ENCODE measurements around the gene LCA5L.

Gene LCA5L

DNA sequence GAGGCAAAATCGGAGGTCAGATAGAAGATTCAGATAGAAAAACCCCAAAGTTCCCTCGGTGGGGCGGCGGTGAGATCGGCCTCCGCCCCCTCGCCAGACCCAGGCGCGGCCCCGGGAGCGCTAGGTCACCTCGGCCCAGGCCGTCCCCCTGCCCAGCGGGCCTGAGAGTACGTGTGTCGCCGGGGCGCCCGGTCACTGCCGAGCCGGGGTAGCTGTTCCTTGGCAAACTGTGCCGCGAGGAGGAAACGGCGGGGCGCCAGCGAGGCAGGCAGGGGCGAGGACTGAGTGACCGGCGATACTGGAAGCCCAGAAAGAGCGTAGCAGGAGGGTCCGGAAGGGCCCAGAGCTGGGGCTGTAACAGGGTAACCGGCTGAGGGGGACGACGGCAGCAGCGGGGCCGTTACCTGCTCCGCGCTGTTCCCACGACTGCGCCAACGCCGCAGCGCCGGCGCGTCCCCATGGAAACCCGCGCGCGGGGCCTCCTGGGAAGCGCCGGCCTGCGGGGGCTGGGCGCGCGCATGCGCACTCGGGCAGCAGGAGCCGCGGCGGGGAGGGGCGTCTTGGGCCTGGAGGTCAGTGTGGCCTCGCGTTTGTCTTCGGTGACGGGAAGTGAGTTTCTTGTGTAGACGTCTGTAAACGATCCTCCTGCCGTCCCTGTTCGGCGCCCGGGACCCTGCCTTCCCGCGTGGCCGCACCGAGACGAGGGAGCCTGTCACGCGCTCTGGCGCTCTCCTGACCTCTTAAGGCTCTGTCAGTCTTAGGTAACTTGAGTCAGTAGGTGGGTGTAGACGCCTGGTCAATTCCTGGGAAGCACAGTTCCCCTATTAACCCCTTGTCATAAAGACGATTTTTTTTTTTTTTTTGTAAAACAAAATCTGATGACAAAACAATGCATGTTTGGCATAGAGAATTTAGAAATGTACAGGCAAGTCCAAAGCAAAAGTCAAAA, at the start of gene LCA5L:
Gene LCA5L, minus strand, starts transcription at position 458 of the 949 bp plus-strand sequence. CDS start 17,285 bp downstream, outside the sequence.
- DNase-seq (ENCODE audit: low spot score), result peak; percentile 96

DNA sequence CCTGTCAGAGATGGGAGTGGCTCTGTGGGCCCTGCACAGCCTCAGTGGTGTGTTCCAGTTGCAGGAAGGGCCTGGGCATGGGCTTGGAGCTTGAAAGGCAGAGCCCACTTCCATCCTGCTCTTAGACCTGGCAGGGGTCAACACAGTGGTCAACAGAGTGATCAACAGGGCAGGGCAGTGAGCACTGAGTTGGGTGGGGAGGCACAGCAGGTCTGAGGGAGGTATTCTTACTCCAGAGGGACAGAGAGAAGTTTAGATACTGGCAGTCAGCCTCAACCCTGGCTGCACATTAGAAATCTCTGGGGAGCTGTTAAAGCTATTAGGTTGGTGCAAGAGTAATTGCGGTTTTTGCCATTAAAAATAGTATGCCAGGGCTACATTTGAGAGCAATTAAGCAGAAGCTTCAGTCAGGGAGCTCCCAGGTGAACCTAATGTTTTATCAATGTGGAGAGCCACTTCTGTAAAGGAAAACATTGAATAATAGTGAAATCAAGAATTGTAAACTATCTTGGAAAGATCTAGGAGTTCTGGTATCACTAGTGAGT, 43.9 kb upstream of the LCA5L start:
- no peak for DNase-seq (ENCODE audit: low spot score)

DNA sequence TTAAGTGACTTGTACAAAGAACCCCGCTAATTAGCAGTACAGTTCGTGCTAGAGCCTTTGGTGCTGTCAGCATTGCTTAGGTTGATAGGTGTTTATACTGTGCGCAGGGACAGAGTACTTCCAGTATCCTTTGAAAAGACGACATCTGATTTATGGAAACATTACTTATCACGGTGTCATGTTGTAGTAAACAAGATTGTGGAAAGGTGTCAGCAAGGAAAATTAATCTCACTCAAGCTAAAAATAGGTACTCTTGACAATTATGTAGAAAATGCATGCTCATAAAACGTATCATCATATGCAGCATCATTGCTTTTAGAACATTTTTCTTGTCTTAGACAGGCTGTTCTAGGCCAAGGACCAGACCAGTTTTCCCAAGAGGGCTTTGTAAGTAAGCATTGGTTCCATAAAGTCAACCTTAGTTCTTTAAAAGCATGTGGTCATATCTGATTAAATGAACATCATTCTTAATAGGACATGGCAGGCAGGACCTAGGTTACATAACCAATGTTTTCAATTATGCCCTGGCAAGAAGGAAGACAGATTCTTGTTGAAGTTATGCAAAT, 39.2 kb upstream of the LCA5L start:
- no peak for DNase-seq (ENCODE audit: low spot score)

DNA sequence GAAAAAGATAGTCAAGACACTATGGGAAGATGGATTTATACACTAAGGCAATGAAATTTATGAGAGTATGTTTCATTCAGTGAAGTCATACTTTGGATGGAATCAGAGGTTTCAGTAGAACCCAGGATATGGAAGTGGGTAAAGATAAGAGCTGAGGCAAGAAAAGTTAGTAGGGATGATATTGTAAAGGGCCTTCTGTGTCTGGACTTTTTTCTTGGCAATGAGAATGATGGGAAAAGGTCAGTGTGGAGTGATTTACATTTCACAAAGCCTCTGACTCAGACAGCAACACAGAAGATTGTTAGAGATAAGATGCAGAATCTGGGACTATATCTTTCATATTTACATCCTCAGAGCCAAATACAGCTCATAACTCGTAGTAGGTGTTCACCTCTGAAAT, 38.3 kb upstream of the LCA5L start:
- DNase-seq (ENCODE audit: low spot score), result peak; percentile 72

DNA sequence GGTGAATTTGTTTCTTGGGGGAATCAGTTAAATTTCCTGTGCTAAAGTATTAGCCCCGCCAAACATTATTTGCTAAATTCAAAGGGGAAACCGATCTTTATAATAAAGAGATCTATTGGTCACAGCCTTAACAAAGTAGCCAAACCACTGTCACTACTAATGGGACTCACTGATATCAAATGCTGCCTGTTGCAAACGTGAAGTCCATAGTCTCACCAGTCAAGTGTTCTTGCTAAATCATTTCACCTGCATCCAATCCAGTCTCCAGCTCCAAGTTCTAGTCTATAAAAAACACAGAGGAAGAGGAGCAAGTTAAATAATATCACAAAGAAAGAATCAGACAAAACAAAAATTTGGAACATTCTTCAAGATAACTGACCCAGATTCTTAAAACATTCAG, 36.3 kb upstream of the LCA5L start:
- no peak for DNase-seq (ENCODE audit: low spot score)

DNA sequence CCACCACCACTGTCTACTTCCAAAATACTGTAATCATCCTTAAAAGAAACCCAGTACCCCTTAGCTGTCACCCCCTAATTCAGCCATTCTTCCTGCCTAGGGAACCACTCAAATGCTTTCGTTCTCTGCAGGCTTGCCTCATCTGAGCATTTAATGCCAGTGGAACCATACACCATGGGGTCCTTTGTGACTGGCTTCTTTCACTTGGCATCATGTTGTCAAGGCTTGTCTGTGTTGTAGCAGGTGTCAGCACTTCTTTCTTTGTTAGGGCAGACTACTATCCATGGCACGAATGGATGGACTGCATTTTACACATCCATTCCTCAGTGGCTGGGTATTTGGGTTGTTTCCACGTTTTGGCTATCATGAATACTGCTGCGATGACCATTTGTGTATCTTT, 34.7 kb upstream of the LCA5L start:
- no peak for DNase-seq (ENCODE audit: low spot score)

DNA sequence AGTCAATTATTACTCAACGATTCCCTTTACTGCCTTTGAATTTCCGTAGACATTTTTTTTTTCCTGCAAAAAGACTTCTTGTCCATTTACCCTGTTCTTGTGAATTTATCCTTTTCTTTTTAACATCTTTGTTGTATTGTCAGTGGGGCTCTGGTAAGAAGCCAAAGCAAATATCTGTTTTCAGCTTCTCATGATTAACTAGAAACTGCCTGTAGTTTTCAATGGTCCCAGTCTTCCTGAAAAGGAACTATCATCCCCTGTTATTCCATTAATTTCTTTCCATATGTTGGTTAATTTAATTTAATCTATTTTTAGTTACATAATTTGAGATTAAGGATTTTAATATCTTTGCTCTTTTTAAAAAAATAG, 34.2 kb upstream of the LCA5L start:
- no peak for DNase-seq (ENCODE audit: low spot score)

DNA sequence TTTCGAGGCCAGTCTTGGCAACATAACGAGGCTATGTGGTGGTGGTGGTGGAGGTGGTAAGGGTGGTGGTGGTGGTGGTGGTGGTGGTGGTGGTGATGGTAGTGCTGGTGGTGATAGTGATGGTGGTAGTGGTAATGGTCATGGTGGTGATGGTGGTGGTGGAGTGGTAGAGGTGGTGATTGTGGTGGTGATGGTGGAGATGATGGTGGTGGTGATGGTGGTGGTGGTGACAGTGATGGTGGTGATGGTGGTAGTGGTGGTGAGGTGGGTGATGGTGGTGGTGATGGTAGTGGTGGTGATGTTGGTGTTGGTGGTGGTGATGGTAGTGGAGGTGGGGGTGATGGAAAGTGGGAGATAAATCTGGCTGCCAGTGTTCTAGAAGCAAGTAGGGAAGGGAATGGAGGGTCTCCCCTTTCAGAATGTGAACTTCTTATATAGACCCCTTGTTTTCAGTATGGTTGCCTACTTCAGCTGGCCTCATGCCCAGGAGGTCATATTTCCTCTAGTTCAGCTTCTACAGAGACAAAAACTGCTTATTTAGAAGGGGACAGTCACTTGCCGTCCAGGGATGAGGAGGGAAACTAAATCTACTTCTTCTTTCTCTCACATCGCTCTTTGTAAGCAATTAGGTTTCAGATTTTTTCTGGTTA, 33.7 kb upstream of the LCA5L start:
- DNase-seq (ENCODE audit: low spot score), result no peak

DNA sequence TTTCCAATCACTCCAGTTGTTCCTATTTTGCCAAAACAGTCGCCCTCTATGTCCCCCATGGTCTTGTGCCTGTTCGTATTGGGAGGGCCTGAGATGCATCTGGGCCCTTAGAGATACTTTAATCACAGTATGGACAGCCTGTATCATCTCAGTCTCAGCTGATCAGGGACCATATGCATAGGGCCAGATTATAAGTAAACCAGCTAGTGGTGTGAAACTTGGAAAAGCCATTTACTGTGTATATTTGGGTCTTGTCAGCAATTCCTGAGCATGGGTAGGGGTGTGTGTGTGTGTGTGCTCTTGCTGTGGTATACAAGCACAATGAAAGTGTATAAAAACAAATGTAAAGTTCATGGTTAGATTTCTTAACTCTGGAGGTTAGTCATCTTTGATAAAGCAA, 29.0 kb upstream of the LCA5L start:
- DNase-seq (ENCODE audit: low spot score), result no peak

DNA sequence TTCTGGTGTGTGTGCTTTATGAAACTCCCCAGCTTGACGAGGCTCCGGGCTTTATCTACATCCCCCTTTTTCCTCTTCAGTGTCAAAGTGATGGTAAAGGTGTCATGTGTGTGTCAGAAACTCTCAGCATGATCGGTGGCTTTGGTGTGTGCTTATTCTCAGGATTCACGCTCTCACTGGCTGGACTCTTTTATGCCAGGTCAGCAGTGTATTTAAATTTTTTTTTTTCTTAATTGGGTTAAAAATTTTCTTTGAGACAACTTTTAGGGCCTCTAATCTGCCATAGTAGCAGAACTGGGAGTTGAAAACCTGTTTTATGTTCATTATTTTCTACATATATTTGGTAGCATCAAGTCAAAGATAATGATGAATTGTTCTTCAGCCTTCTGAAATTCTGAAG, 27.2 kb upstream of the LCA5L start:
- no peak for DNase-seq (ENCODE audit: low spot score)

DNA sequence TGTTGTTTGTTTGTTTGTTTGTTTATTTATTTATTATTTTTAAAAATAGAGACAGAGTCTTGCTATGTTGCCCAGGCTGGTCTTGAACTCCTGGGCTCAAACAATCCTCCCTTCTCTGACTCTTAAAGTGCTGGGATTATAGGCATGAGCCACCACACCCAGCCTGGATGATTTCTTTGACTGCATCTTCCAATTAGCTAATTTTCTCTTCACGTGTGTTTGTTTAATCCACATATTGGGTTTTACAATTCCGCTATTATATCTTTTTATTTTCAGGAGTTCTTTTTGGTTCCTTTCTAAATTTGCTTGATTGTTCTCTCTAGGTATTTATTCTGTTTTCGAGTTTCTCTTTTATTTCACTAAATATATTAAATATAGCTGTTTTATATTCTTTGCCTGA, 26.0 kb upstream of the LCA5L start:
- no peak for DNase-seq (ENCODE audit: low spot score)

DNA sequence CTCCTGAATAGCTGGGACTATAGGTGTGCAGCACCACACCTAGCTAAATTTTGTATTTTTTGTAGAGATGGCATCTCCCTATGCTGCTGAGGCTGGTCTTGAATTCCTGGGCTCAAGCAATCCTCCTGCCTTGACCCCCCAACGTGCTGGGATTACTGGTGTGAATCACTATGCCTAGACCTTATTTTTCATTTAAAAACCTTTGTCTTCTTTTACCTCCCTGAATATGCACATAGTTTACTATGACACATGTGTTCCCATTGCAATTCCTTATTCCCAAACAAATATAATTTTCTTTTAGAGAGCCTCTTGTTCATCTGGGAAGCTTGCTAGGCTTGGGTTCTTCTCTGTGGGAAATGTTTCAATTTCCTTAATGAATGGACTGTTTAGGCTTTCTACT, 23.0 kb upstream of the LCA5L start:
- DNase-seq (ENCODE audit: low spot score), result no peak

DNA sequence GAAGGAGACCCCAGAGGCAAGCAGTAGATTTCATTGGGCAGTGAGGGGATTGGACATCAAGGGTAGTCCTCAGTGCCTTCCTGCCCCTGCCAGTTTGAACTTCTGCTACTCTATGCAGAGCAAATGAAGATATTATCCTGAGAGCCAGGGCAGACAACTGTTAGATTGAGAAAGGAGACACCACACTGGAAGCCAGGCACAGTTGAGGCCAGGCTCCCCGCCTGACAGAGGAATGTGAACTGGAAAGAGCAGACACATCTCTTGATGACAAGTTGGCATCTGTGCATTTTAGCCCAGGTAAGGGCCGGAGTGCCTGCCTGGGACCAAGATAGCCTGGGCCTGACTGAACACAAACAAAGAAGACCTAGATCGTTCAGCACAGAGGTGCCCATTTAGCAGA, 22.2 kb upstream of the LCA5L start:
- no peak for DNase-seq (ENCODE audit: low spot score)

DNA sequence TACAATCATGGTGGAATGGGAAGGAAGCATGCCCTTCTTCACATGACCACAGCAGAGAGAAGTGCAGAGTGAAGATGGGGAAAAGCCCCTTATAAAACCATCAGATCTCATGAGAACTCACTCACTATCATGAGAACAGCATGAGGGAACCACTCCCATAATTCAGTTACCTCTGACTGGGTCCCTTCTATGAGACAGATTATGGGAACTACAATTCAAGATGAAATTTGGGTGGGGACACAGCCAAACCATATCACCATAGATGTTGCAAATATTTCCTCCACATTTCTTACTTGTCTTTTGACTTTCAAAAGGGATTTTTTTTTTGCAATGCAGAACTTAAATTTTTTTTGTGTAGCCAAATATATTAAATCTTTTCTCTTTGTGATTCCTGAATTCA, 21.0 kb upstream of the LCA5L start:
- DNase-seq (ENCODE audit: low spot score), result no peak

DNA sequence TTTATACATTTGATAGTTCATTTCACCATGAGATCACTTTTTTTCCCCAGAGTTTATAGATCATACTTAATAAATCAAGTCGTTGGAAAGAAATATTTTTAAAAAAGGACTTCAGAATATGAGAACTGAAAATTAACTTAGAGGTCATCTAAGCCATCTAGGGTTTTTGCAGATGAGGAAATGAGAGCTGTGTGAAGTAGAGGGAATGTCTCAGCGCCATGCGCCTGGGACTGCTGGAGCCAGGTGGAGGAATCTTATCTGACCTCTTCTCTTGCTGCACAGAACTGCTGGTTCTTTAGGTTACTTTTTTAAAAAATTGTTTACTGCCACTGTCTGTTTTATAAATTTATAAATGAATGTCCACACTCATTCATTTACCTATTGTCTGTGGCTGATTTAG, 17.7 kb upstream of the LCA5L start:
- no peak for DNase-seq (ENCODE audit: low spot score)

DNA sequence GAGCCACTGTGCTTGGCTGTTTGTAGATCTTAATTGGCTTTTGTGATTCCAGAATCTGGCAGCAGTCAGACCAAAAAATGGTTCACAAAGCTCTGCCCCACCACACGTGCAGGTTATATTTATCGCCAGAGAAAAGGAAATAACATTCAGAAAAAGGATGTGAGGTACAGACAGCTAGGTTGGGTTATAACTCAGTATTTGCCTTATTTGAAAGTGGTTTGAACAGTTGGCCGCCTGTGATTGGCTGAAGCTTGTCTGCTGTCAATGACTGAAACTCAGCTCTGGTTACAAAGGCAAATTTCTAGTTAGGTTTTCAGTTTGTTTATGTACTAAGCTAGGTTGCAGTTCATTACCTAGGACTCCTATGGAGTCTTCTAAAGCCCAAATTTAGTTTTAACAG, 15.8 kb upstream of the LCA5L start:
- DNase-seq (ENCODE audit: low spot score), result no peak

DNA sequence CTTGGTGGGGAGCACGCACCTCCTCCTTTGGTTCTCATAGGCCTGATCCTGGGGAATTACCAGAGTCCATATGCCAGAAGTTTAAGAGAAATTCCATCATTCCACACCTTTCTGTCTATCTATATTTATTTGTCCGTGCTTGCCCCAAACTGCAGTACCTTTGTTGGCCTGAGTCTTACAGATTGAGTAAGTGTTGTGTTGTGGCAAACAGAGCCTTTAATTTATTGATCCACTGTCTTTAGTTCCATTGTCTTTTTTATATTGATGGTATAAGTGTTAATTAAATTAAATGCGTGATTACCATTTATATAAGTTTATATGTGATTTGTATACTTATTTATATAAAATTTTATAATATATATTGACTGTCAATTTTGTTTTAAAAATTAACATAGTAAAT, 11.1 kb upstream of the LCA5L start:
- DNase-seq (ENCODE audit: low spot score), result no peak

DNA sequence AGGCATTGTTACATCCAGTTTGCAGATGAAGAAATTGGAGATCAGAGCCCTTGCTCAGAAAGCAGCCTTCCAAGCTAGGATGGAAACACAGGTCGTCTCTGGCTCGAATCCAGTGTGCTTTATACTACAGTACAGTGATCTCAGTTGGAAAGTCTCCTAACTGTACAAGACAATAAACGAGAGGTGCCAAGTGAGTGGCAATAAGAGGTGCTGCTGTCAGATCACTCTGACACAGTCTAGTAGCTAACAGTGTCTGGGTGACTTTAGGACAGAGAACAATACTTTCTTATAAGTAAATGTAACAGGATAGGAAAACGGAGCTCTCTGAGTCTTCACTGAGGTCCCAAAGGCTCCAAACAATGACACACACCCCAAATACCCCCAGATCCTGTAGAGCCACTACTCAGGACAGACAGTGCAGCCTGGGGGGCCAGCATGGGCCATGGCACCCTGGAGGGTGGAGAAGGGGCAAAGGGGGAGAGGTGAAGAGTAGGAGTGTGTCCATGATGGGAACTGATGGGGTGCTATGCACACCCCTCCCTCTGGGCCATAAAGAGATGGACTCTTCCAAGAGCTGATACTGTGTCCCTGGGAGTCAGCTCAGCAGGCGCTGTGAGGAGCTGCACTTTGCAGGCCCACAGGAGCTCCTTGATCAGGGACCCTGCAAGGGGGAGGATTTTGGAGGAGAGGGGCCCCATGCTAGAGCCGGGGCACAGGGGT, 9.5 kb upstream of the LCA5L start:
- no peak for DNase-seq (ENCODE audit: low spot score)

DNA sequence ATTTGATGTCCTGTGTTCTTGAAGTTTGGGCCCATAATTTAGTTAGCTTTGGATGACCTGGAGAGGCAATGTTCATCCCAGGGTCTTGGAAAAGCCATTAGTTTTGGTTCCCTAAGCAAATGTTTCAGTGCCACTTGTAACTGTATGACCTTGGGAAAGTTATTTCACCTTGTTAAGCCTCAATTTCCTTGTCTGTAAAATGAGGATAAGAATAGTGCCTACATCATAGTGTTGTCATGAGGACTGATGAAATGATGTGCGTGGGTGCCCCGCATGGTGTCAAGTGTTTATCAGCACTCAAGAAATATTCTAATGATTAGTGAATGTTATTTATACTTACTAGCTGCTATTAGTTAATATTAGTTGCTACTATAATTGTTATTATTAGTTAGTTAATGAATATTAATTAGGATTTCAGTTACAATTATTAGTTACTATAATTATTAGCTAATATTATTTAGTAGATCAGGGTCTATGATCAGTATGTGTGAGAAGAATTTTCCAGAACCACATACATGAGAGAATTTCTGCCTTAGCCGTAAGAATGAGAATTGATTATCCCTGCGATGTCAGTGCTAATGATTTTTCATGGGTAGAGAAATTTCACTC, 8.1 kb upstream of the LCA5L start:
- DNase-seq (ENCODE audit: low spot score), result no peak

DNA sequence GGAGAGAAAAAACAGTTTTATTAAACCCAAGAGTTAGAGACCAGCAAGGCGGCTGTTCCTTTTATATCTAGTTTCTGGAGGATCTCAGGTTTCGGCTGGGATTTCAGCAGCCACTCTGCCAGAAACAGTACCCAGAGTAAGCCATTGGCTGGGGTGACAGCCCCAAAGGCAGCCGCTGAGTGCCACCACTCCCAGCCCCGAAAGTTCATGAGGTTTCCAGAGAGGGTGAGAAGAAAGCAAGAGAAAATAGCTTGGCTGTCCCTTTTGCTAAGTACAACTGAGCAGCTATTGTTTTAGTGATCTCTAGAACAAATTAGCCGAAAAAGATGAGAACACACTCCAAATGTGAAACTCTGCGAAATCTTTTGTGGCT, 7.4 kb upstream of the LCA5L start:
- DNase-seq (ENCODE audit: low spot score), result no peak

DNA sequence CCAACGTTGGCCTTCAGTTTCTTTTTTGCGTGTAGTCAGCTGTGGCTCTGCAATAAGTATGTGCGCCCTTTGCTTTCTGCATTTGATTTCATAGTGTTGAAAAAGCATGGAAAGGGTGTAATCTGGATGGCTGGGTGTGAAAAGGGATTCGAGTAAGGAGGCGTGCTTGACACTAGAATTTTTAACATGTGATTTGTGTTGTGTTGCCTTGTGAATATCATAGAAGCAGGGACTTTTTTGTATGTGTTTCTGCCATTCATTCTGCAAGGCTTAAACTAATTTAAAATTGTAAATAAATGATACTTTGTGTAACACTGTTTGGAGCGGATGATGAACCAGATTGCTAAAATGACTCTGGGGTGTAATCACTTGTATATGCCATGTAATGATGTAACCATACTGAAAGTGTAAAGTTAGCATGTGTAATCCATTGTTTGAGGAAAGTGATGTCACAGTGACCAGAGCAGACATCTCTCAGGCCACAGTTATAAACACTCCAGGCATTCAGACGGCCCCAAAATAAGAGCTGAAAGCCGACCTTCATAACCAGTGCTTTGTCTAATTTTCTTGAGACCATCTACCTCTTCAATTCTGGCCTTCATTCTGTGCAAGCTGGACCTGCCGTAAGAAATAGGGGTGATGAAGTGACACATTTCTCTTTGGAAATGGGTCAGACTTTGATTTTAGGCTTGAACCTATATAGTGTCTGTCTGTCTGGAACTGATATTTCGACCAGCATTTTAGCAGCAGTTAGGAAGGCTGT, 6.8 kb upstream of the LCA5L start:
- DNase-seq (ENCODE audit: low spot score), result peak; percentile 49
